ENCODE results near the gene CCDC117. TPM values are rescaled to one million over a fixed set of nuclear protein-coding genes. Genes with fewer than 3 reads are reported as not detected.
A peak's percentile ranks its signal among the peaks of the same experiment; 100 is the strongest.

CCDC117 gene
- total RNA-seq, 4 donors from 2014 or later: 16.8 to 25.6 (median 20.6) TPM

GRCh38 chr22:28773461-28773867 lies 969 bp downstream of the CCDC117 start:
- 0 to 2% methylated on average over 9 to 10 of the region's 10 CpGs for WGBS, 2 donors (ENCODE audit: low coverage in 1 of 2)

GRCh38 chr22:28774378-28774777 lies 1.9 kb downstream of the CCDC117 start:
- Histone ChIP-seq H3K36me3 (peaks cover 0 to 5% (median 0%) of the 10 kb centered on the region in 4 donors), H3K4me1 (peaks cover 15 to 43% (median 19%) of the 10 kb centered on the region in 4 donors), H3K27me3 (no peaks in the 10 kb centered on the region), H3K4me3 (peak overlapping the region in 1 of 4 donors; percentile 95), H3K9me3 (no peaks in the 10 kb centered on the region), H3K27ac (peak overlapping the region in 3 of 4 donors; percentile 99 to 100 (median 99))
- DNase-seq: no peak
- in situ Hi-C loops (cut with MboI; ENCODE audit: low pct_ligation_motif_present in 1 of 4, low pct_unique_long_range_greater_than_20kb in 1 of 4, low sequenced_read_pairs in 3 of 4): no loop called here
- intact Hi-C loops (cut with DNase I; ENCODE audit: low total_unique reads): no loop called here
- 57 to 95% methylated on average over 1 of the region's 1 CpG for WGBS, 2 donors (ENCODE audit: low coverage in 1 of 2)
- TF ChIP-seq POLR2AphosphoS5 (IDR thresholded peaks at IDR 0.05): no peak

More at GRCh38 chr22:28773461-28773867, 969 bp downstream of the CCDC117 start:
- Histone ChIP-seq H3K36me3 (peaks cover 0 to 5% (median 0%) of the 10 kb centered on the region in 4 donors), H3K4me1 (peaks cover 12 to 35% (median 15%) of the 10 kb centered on the region in 4 donors), H3K9me3 (no peaks in the 10 kb centered on the region), H3K27me3 (no peaks in the 10 kb centered on the region), H3K27ac (peak overlapping the region; percentile 99 to 100 (median 99)), H3K4me3 (peak overlapping the region; percentile 82 to 97 (median 94))
- no peak for TF ChIP-seq CTCF (IDR thresholded peaks at IDR 0.05)
- TF ChIP-seq POLR2A (IDR thresholded peaks at IDR 0.05): no peak
- no peak for TF ChIP-seq POLR2AphosphoS5 (IDR thresholded peaks at IDR 0.05)
- no peak for DNase-seq
- in situ Hi-C loops (cut with MboI; ENCODE audit: low pct_ligation_motif_present in 1 of 4, low pct_unique_long_range_greater_than_20kb in 1 of 4, low sequenced_read_pairs in 3 of 4): no loop called here
- intact Hi-C loops (cut with DNase I; ENCODE audit: low total_unique reads): no loop called here

DNA sequence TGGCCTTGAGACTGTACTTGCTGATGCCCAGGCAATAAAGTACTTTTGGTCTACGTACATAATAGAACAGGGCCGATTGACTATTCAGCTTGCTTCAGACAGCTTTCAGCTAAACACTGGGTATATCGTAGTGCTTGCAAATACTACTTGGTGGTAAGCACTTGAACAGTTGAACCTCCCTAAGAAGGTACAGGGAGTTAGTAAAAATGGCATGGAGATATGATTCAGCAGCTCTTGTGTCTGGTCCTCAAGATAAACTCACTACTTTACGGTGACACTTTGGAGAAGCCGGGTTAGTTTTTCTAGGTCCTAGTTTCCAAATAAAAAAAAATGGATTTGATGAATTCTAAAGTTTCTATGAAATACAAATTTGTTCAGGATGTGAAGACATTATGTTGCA lies 7.3 kb downstream of the CCDC117 start:
- Histone ChIP-seq H3K9me3 (no peaks in the 10 kb centered on the region), H3K36me3 (peaks cover 0 to 31% (median 11%) of the 10 kb centered on the region in 4 donors), H3K27me3 (no peaks in the 10 kb centered on the region), H3K4me3 (no peak overlapping the region), H3K27ac (peak overlapping the region in 2 of 4 donors; percentile 41 to 59), H3K4me1 (peaks cover 27 to 58% (median 36%) of the 10 kb centered on the region in 4 donors)
- TF ChIP-seq POLR2AphosphoS5 (IDR thresholded peaks at IDR 0.05): no peak
- no peak for TF ChIP-seq EP300 (IDR thresholded peaks at IDR 0.05; ENCODE audit: low read depth)
- no peak for TF ChIP-seq POLR2A (IDR thresholded peaks at IDR 0.05)
- TF ChIP-seq CTCF (IDR thresholded peaks at IDR 0.05): no peak
- WGBS, 2 donors (ENCODE audit: low coverage in 1 of 2): 33 to 75% methylated on average over 2 to 5 of the region's 5 CpGs
- DNase-seq: no peak
- intact Hi-C loops (cut with DNase I; ENCODE audit: low total_unique reads): no loop called here
- in situ Hi-C loops (cut with MboI; ENCODE audit: low pct_ligation_motif_present in 1 of 4, low pct_unique_long_range_greater_than_20kb in 1 of 4, low sequenced_read_pairs in 3 of 4): no loop called here

DNA sequence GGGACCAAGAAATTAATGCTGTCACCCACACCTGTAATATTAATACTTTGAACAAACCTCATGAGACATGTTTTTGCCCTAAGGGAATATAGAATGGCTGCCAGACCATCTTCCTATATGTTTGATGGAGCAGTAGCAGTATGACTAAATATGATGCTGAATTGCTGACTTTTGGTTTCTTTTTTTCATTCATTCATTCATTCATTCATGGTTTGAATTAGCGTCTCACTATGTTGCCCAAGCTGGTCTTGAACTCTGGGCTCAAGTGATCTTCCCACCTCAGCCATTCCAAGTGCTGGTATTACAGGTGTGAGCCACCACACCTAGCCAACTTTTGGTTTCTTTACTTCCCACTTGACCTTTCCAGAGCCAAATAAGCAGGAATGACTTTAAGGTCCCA lies 7.8 kb downstream of the CCDC117 start:
- 92 to 100% methylated on average over 1 of the region's 1 CpG for WGBS, 2 donors (ENCODE audit: low coverage in 1 of 2)
- peaks cover 25 to 58% (median 38%) of the 10 kb centered on the region in 4 donors for H3K4me1 ChIP-seq
- no peaks in the 10 kb centered on the region for H3K9me3 ChIP-seq
- H3K36me3 ChIP-seq: peaks cover 0 to 36% (median 11%) of the 10 kb centered on the region in 4 donors
- TF ChIP-seq POLR2AphosphoS5 (IDR thresholded peaks at IDR 0.05): no peak
- no peak for TF ChIP-seq EP300 (IDR thresholded peaks at IDR 0.05; ENCODE audit: low read depth)
- no peak for TF ChIP-seq POLR2A (IDR thresholded peaks at IDR 0.05)
- TF ChIP-seq CTCF (IDR thresholded peaks at IDR 0.05): no peak
- H3K4me3 ChIP-seq: no peak overlapping the region
- no peaks in the 10 kb centered on the region for H3K27me3 ChIP-seq
- in situ Hi-C loops (cut with MboI; ENCODE audit: low pct_ligation_motif_present in 1 of 4, low pct_unique_long_range_greater_than_20kb in 1 of 4, low sequenced_read_pairs in 3 of 4) (no loop called here), intact Hi-C loops (cut with DNase I; ENCODE audit: low total_unique reads) (no loop called here)
- no peak for DNase-seq
- H3K27ac ChIP-seq: no peak overlapping the region
